ENCODE results near the gene ASIC2.

GRCh38 chr17:33056399-33057146 lies 236.5 kb downstream of the ASIC2 start:
- no peak for TF ChIP-seq POLR2A (IDR thresholded peaks at IDR 0.05)
- no peak for TF ChIP-seq CTCF (IDR thresholded peaks at IDR 0.05)
